ENCODE results near the gene DUSP12. TPM values are rescaled to one million over a fixed set of nuclear protein-coding genes. Genes with fewer than 3 reads are reported as not detected.

Gene DUSP12
- total and polyA plus RNA-seq, 9 of the 15 experiments (the other 6 are each of a cell fraction or from before 2014, with no cell fraction given), result 10.4 to 81.4 (median 43.6) TPM

GRCh38 chr1:161766102-161766981 lies 16.8 kb downstream of the DUSP12 start, which contains the start of gene ATF6 (continued):
- TF ChIP-seq CTCFL (IDR thresholded peaks at IDR 0.05; ENCODE audit: borderline replicate concordance, insufficient read depth, low read depth, low read length, poor library complexity, severe bottlenecking) (no peak), FIP1L1 (IDR thresholded peaks at IDR 0.05; ENCODE audit: low read depth, low read length, poor library complexity, severe bottlenecking) (no peak), SRSF1 (IDR thresholded peaks at IDR 0.05; ENCODE audit: low read depth, low read length) (no peak), ZBTB2 (IDR thresholded peaks at IDR 0.05) (peak; percentile 92), JUND (IDR thresholded peaks at IDR 0.05; ENCODE audit: borderline replicate concordance, low read depth, low read length) (peak; percentile 76; the same call in 1 of the 2 replicates), JUND (tag; IDR thresholded peaks at IDR 0.05; ENCODE audit: borderline replicate concordance, low read depth, low read length) (peak; percentile 73; the same call in 2 of the 3 replicates), ZNF282 (CRISPR knock-in tag; IDR thresholded peaks at IDR 0.05) (no peak), NFYB (IDR thresholded peaks at IDR 0.05; ENCODE audit: extremely low read depth, insufficient read length) (no peak), ETV6 (IDR thresholded peaks at IDR 0.05; ENCODE audit: borderline replicate concordance in 1 of 2, low read depth in 2 of 2, low read length in 1 of 2) (peak in 1 of 2 experiments; percentile 24; a peak in 2 of 4 replicates), ETV6 (CRISPR knock-in tag; IDR thresholded peaks at IDR 0.05; ENCODE audit: borderline replicate concordance) (no peak), ZNF436 (CRISPR knock-in tag; IDR thresholded peaks at IDR 0.05) (no peak), GABPB2 (CRISPR knock-in tag; conservative IDR thresholded peaks at IDR 0.05) (no peak), CHD2 (IDR thresholded peaks at IDR 0.05; ENCODE audit: low read depth, low read length) (no peak)
- TF ChIP-seq, protein P1, sequence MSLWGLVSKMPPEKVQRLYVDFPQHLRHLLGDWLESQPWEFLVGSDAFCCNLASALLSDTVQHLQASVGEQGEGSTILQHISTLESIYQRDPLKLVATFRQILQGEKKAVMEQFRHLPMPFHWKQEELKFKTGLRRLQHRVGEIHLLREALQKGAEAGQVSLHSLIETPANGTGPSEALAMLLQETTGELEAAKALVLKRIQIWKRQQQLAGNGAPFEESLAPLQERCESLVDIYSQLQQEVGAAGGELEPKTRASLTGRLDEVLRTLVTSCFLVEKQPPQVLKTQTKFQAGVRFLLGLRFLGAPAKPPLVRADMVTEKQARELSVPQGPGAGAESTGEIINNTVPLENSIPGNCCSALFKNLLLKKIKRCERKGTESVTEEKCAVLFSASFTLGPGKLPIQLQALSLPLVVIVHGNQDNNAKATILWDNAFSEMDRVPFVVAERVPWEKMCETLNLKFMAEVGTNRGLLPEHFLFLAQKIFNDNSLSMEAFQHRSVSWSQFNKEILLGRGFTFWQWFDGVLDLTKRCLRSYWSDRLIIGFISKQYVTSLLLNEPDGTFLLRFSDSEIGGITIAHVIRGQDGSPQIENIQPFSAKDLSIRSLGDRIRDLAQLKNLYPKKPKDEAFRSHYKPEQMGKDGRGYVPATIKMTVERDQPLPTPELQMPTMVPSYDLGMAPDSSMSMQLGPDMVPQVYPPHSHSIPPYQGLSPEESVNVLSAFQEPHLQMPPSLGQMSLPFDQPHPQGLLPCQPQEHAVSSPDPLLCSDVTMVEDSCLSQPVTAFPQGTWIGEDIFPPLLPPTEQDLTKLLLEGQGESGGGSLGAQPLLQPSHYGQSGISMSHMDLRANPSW (CRISPR knock-in tag; IDR thresholded peaks at IDR 0.05), result no peak
- TF ChIP-seq, protein P2, sequence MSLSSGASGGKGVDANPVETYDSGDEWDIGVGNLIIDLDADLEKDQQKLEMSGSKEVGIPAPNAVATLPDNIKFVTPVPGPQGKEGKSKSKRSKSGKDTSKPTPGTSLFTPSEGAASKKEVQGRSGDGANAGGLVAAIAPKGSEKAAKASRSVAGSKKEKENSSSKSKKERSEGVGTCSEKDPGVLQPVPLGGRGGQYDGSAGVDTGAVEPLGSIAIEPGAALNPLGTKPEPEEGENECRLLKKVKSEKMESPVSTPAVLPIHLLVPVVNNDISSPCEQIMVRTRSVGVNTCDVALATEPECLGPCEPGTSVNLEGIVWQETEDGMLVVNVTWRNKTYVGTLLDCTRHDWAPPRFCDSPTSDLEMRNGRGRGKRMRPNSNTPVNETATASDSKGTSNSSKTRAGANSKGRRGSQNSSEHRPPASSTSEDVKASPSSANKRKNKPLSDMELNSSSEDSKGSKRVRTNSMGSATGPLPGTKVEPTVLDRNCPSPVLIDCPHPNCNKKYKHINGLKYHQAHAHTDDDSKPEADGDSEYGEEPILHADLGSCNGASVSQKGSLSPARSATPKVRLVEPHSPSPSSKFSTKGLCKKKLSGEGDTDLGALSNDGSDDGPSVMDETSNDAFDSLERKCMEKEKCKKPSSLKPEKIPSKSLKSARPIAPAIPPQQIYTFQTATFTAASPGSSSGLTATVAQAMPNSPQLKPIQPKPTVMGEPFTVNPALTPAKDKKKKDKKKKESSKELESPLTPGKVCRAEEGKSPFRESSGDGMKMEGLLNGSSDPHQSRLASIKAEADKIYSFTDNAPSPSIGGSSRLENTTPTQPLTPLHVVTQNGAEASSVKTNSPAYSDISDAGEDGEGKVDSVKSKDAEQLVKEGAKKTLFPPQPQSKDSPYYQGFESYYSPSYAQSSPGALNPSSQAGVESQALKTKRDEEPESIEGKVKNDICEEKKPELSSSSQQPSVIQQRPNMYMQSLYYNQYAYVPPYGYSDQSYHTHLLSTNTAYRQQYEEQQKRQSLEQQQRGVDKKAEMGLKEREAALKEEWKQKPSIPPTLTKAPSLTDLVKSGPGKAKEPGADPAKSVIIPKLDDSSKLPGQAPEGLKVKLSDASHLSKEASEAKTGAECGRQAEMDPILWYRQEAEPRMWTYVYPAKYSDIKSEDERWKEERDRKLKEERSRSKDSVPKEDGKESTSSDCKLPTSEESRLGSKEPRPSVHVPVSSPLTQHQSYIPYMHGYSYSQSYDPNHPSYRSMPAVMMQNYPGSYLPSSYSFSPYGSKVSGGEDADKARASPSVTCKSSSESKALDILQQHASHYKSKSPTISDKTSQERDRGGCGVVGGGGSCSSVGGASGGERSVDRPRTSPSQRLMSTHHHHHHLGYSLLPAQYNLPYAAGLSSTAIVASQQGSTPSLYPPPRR (CRISPR knock-in tag; IDR thresholded peaks at IDR 0.05; ENCODE audit: borderline replicate concordance), result 0 out of 2 replicates have a peak, but pooled peaks have one; percentile 2
